ENCODE measurements around the gene LRIF1. TPM values are rescaled to one million over a fixed set of nuclear protein-coding genes. Genes with fewer than 3 reads are reported as not detected.

The LRIF1 gene
- total RNA-seq, 2 donors from 2014 or later: 13.7 to 20.1 TPM

DNA sequence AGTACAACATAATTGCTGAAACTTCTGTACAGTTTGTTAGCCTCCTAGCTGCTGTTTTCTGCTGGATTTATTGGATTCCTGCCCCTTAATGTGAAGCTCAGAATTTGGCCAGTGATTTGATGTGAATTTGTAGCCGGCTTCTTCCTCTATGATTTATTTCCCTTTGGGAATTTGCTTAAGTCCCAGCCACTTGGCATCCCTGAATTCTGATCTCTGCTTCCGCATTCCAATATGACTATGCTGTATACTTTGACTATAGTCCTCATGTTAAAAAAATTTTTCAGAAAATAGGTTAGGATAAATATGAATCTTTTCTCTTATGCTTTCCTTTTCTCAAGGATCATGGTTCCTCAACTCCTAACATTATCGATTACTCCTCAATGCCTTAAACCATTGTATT is 12.4 kb upstream of the LRIF1 start:
- WGBS, 2 experiments (ENCODE audit: insufficient coverage in 1 of 2, insufficient read length in 1 of 2): 86 to 88% methylated on average over 1 to 2 of the region's 3 CpGs

GRCh38 chr1:110975265-110975664 is 11.5 kb upstream of the LRIF1 start:
- no peaks in the 10 kb centered on the region for H3K4me1 ChIP-seq (ENCODE audit: control insufficient read depth, insufficient read depth, low read length)
- Mint-ChIP-seq H3K36me3 (ENCODE audit: low read depth) (no peaks in the 10 kb centered on the region), H3K4me1 (no peaks in the 10 kb centered on the region), H3K27ac (no peak overlapping the region), H3K27me3 (ENCODE audit: insufficient read depth) (peaks cover 45% of the 10 kb centered on the region), H3K4me3 (no peak overlapping the region), H3K9me3 (peaks cover 4% of the 10 kb centered on the region)
- H3K27ac ChIP-seq (ENCODE audit: low read depth, low read length): no peak overlapping the region
- no peak for TF ChIP-seq CTCF (conservative IDR thresholded peaks at IDR 0.05)
- H3K4me3 ChIP-seq (ENCODE audit: low read length): no peak overlapping the region
- no peak for DNase-seq
- H3K27me3 ChIP-seq (ENCODE audit: control insufficient read depth, insufficient read depth, low read length, poor library complexity, severe bottlenecking): peaks cover 35% of the 10 kb centered on the region
- no peaks in the 10 kb centered on the region for H3K36me3 ChIP-seq (ENCODE audit: control insufficient read depth, insufficient read depth, low read length)
- 50% methylated on average over 1 of the region's 1 CpG; no CpG with 5 or more reads in 1 of the 2 experiments for WGBS, 2 experiments (ENCODE audit: insufficient coverage in 1 of 2, insufficient read length in 1 of 2)
- no peaks in the 10 kb centered on the region for H3K9me3 ChIP-seq (ENCODE audit: control insufficient read depth, low read length)
- H3K9ac ChIP-seq (ENCODE audit: extremely low read depth, low read length, poor library complexity, severe bottlenecking): no peak overlapping the region

More for the DNA sequence above, 12.4 kb upstream of the LRIF1 start:
- Mint-ChIP-seq H3K27me3 (ENCODE audit: insufficient read depth) (peaks cover 37% of the 10 kb centered on the region), H3K4me1 (no peaks in the 10 kb centered on the region), H3K27ac (no peak overlapping the region), H3K4me3 (no peak overlapping the region), H3K36me3 (ENCODE audit: low read depth) (no peaks in the 10 kb centered on the region), H3K9me3 (peaks cover 4% of the 10 kb centered on the region)
- H3K4me1 ChIP-seq (ENCODE audit: control insufficient read depth, insufficient read depth, low read length): no peaks in the 10 kb centered on the region
- TF ChIP-seq CTCF (conservative IDR thresholded peaks at IDR 0.05): no peak
- no peaks in the 10 kb centered on the region for H3K36me3 ChIP-seq (ENCODE audit: control insufficient read depth, insufficient read depth, low read length)
- H3K27me3 ChIP-seq (ENCODE audit: control insufficient read depth, insufficient read depth, low read length, poor library complexity, severe bottlenecking): peaks cover 27% of the 10 kb centered on the region
- no peaks in the 10 kb centered on the region for H3K9me3 ChIP-seq (ENCODE audit: control insufficient read depth, low read length)
- H3K4me3 ChIP-seq (ENCODE audit: low read length): no peak overlapping the region
- no peak overlapping the region for H3K27ac ChIP-seq (ENCODE audit: low read depth, low read length)
- DNase-seq: no peak
- no peak overlapping the region for H3K9ac ChIP-seq (ENCODE audit: extremely low read depth, low read length, poor library complexity, severe bottlenecking)

DNA sequence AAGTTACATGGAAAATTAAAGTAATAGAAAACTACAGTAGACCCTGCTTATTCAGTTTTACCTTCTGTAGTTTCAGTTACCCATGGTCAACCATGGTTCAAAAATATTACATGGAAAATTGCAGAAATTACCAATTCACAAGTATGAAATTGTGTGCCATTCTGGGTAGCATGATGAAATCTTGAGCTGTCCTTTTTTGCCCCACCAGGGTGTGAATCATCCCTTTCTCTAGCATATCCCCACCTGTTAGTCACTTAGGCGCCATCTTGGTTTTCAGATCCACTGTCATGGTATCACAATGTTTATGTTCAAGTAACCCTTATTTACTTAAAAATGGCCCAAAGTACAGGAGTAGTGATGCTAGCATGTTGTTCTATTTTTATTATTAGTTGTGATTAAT is 3.5 kb upstream of the LRIF1 start:
- Histone ChIP-seq H3K4me3 (ENCODE audit: low read length) (no peak overlapping the region), H3K27me3 (ENCODE audit: control insufficient read depth, insufficient read depth, low read length, poor library complexity, severe bottlenecking) (peaks cover 41% of the 10 kb centered on the region), H3K9ac (ENCODE audit: extremely low read depth, low read length, poor library complexity, severe bottlenecking) (no peak overlapping the region), H3K27ac (ENCODE audit: low read depth, low read length) (no peak overlapping the region), H3K36me3 (ENCODE audit: control insufficient read depth, insufficient read depth, low read length) (no peaks in the 10 kb centered on the region), H3K4me1 (ENCODE audit: control insufficient read depth, insufficient read depth, low read length) (no peaks in the 10 kb centered on the region), H3K9me3 (ENCODE audit: control insufficient read depth, low read length) (peaks cover 10% of the 10 kb centered on the region)
- peaks cover 59% of the 10 kb centered on the region for H3K27me3 Mint-ChIP-seq (ENCODE audit: insufficient read depth)
- no peak for DNase-seq
- H3K9me3 Mint-ChIP-seq: peaks cover 35% of the 10 kb centered on the region
- H3K4me1 Mint-ChIP-seq: no peaks in the 10 kb centered on the region
- WGBS, 2 experiments (ENCODE audit: insufficient coverage in 1 of 2, insufficient read length in 1 of 2): 73% methylated on average over 1 of the region's 1 CpG; no CpG with 5 or more reads in 1 of the 2 experiments
- H3K27ac Mint-ChIP-seq: no peak overlapping the region
- TF ChIP-seq CTCF (conservative IDR thresholded peaks at IDR 0.05): no peak
- H3K4me3 Mint-ChIP-seq: no peak overlapping the region
- no peaks in the 10 kb centered on the region for H3K36me3 Mint-ChIP-seq (ENCODE audit: low read depth)
